ENCODE results near the gene USP9X. TPM values are rescaled to one million over a fixed set of nuclear protein-coding genes. Genes with fewer than 3 reads are reported as not detected.
"Not testable (repeated sequence)": the region's sequence is repeated elsewhere in the genome, so short reads cannot be mapped to it uniquely, and the experiment has no call there.

USP9X gene
- total RNA-seq, 2 experiments from 2014 or later: 44.9 to 47.3 TPM

- CTCF ChIA-PET: interaction anchor here (1.7 kb wide), 1 partner anchor 19 kb away, joined by 5 read pairs; no protein-coding TSS in a partner anchor
- ATAC-seq (no peak), DNase-seq (no peak)
- H3K27me3 Mint-ChIP-seq: no peaks in the 10 kb centered on the region
- no peaks in the 10 kb centered on the region for H3K9me3 Mint-ChIP-seq (ENCODE audit: low read depth)
- H3K27ac Mint-ChIP-seq: no peak overlapping the region
- peaks cover 36% of the 10 kb centered on the region for H3K4me1 Mint-ChIP-seq
- peaks cover 14% of the 10 kb centered on the region for H3K36me3 Mint-ChIP-seq
- H3K4me3 Mint-ChIP-seq: no peak overlapping the region
Measured at GRCh38 chrX:41095908-41096307, 10.7 kb downstream of the USP9X start.

- H3K27me3 Mint-ChIP-seq: no peaks in the 10 kb centered on the region
- DNase-seq (no peak), ATAC-seq (no peak)
- H3K4me1 Mint-ChIP-seq: peaks cover 33% of the 10 kb centered on the region
- no peaks in the 10 kb centered on the region for H3K9me3 Mint-ChIP-seq (ENCODE audit: low read depth)
- peaks cover 14% of the 10 kb centered on the region for H3K36me3 Mint-ChIP-seq
- H3K4me3 Mint-ChIP-seq: no peak overlapping the region
- H3K27ac Mint-ChIP-seq: no peak overlapping the region
- CTCF ChIA-PET: interaction anchor here (1.7 kb wide), 1 partner anchor 19 kb away, joined by 5 read pairs; no protein-coding TSS in a partner anchor
Measured at GRCh38 chrX:41096339-41096955, 11.2 kb downstream of the USP9X start.

GRCh38 chrX:41097326-41097725 is 12.1 kb downstream of the USP9X start:
- ATAC-seq (no peak), DNase-seq (no peak)
- Mint-ChIP-seq H3K27me3 (no peaks in the 10 kb centered on the region), H3K4me3 (no peak overlapping the region), H3K4me1 (peaks cover 32% of the 10 kb centered on the region), H3K27ac (no peak overlapping the region), H3K9me3 (ENCODE audit: low read depth) (no peaks in the 10 kb centered on the region), H3K36me3 (peaks cover 13% of the 10 kb centered on the region)
- CTCF ChIA-PET: no interaction called here

- ATAC-seq (no peak), DNase-seq (no peak)
- peaks cover 6% of the 10 kb centered on the region for H3K36me3 Mint-ChIP-seq
- H3K4me1 Mint-ChIP-seq: peaks cover 28% of the 10 kb centered on the region
- CTCF ChIA-PET: interaction anchor here (0.6 to 1.5 kb wide), 4 partner anchors 8 to 306 kb away, joined by 3 read pairs; no protein-coding TSS in a partner anchor
- H3K9me3 Mint-ChIP-seq (ENCODE audit: low read depth): no peaks in the 10 kb centered on the region
- H3K4me3 Mint-ChIP-seq: no peak overlapping the region
- H3K27me3 Mint-ChIP-seq: no peaks in the 10 kb centered on the region
- H3K27ac Mint-ChIP-seq: no peak overlapping the region
Measured at GRCh38 chrX:41100200-41100599, 15.0 kb downstream of the USP9X start.

DNA sequence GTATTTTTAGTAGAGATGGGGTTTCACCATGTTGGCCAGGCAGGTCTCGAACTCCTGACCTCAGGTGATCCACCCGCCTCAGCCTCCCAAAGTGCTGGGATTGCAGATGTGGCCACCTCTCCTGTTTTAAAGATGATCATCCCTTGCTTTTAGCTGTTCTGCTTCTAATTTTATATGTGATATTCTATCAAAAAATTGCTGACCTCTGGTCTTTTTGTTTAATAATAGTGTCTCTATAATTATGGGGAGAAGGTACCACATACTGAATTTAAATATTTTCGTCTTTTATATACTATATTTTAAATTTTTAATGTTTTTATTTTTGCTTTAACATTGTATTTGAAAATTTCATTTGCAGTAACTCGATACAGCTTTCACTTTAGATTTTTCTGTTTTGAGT is 15.6 kb downstream of the USP9X start:
- peaks cover 24% of the 10 kb centered on the region for H3K4me1 Mint-ChIP-seq
- CTCF ChIA-PET: no interaction called here

DNA sequence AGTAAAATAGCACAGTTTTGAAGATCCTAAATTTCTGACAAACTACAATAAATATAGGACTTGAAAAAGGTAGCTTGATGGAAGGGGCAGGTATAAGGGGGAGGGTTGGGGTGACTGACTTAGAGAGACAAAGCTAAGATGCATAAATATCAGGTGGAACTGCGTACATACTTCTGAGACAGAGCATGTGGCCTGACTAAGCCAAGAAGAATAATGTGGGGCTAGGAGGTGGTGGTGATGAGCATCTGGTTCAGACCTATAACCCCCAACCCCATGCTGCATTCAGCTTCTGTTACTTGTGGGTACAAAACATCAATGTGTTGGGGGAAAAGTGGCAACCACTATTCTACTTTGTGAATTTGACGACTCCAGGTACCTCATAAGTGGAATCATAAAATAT is 19.8 kb downstream of the USP9X start:
- H3K9me3 Mint-ChIP-seq (ENCODE audit: low read depth): no peaks in the 10 kb centered on the region
- no peak overlapping the region for H3K4me3 Mint-ChIP-seq
- peaks cover 11% of the 10 kb centered on the region for H3K36me3 Mint-ChIP-seq
- DNase-seq (no peak), ATAC-seq (no peak)
- no peaks in the 10 kb centered on the region for H3K27me3 Mint-ChIP-seq
- CTCF ChIA-PET: interaction anchor here (0.6 to 1.7 kb wide), 2 partner anchors 10 to 41 kb away, joined by 3 to 4 read pairs; no protein-coding TSS in a partner anchor
- peaks cover 30% of the 10 kb centered on the region for H3K4me1 Mint-ChIP-seq
- H3K27ac Mint-ChIP-seq: no peak overlapping the region

More for the DNA sequence above, 15.6 kb downstream of the USP9X start:
- no peak overlapping the region for H3K4me3 Mint-ChIP-seq
- no peaks in the 10 kb centered on the region for H3K9me3 Mint-ChIP-seq (ENCODE audit: low read depth)
- DNase-seq (no peak), ATAC-seq (no peak)
- H3K36me3 Mint-ChIP-seq: peaks cover 7% of the 10 kb centered on the region
- no peaks in the 10 kb centered on the region for H3K27me3 Mint-ChIP-seq
- H3K27ac Mint-ChIP-seq: no peak overlapping the region

DNA sequence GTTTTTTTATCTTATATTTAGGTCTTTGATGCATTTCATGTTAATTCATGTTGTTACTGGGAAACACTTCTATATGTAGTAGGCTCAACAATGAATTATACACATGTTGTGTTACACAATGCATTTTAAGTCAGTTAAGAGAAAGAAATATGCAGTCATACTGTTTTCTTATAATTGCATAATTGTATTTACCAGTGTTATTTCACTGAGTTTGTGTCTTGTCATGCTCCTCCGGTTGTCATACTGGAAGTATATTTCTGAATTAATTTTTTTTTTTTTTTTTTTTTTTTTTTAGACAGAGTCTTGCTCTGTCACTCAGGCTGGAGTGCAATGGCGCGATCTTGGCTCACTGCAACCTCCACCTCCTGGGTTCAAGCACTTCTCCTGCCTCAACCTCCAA is 21.0 kb downstream of the USP9X start:
- H3K27ac Mint-ChIP-seq; H3K4me3 Mint-ChIP-seq; ATAC-seq; CTCF ChIA-PET; DNase-seq; H3K9me3 Mint-ChIP-seq (ENCODE audit: low read depth); H3K27me3 Mint-ChIP-seq: not testable (repeated sequence)
- peaks cover 11% of the 10 kb centered on the region for H3K36me3 Mint-ChIP-seq
- peaks cover 40% of the 10 kb centered on the region for H3K4me1 Mint-ChIP-seq

GRCh38 chrX:41108007-41108406 is 22.8 kb downstream of the USP9X start:
- CTCF ChIA-PET: interaction anchor here (1.6 kb wide), 2 partner anchors 8 to 535 kb away, joined by 3 read pairs; no protein-coding TSS in a partner anchor
- peaks cover 11% of the 10 kb centered on the region for H3K36me3 Mint-ChIP-seq
- no peaks in the 10 kb centered on the region for H3K9me3 Mint-ChIP-seq (ENCODE audit: low read depth)
- DNase-seq: no peak
- no peaks in the 10 kb centered on the region for H3K27me3 Mint-ChIP-seq
- H3K27ac Mint-ChIP-seq: no peak overlapping the region
- ATAC-seq: no peak
- H3K4me3 Mint-ChIP-seq: no peak overlapping the region
- peaks cover 42% of the 10 kb centered on the region for H3K4me1 Mint-ChIP-seq

DNA sequence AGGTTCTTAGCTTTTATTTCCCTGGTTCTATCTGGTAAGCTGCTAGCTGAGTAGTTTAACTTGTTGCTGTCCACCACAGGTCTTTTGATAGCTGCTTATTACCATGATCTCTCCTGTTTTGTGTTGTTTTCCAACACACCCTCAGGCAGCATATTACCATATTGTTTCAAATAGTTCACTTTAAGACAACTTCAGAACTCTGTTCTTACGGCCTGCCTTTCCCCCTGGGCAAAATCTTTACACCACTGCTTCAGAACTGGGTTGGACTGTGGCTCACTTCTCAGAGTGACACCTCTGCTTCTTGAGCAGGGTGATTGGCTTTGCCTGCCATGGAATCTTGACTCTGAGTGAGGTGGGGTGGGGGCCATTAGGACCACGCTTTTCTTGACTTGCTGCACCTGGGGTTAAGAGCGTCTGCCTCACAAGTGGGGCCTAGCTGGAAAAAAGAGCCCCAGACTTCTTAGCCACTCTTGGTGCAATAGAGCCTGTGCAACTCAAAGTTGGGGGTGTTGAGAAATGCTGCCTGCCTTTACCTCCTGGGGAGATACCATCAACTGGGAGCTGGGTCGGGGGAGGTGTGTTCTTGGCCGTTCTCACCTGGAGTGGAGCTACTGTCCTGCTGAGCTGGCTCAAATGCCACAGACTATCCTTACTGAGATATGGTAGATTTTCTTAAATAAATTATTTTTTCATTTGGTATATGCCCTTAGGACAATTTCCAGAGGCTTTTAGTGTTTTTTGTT is 23.4 kb downstream of the USP9X start:
- DNase-seq (no peak), ATAC-seq (no peak)
- Mint-ChIP-seq H3K36me3 (peaks cover 11% of the 10 kb centered on the region), H3K4me1 (peaks cover 42% of the 10 kb centered on the region), H3K9me3 (ENCODE audit: low read depth) (no peaks in the 10 kb centered on the region), H3K27ac (no peak overlapping the region), H3K4me3 (no peak overlapping the region), H3K27me3 (no peaks in the 10 kb centered on the region)
- CTCF ChIA-PET: interaction anchor here (1.6 kb wide), 2 partner anchors 9 to 536 kb away, joined by 3 read pairs; no protein-coding TSS in a partner anchor

GRCh38 chrX:41110801-41111625 is 25.8 kb downstream of the USP9X start:
- H3K27ac Mint-ChIP-seq: no peak overlapping the region
- H3K9me3 Mint-ChIP-seq (ENCODE audit: low read depth): no peaks in the 10 kb centered on the region
- ATAC-seq (no peak), DNase-seq (no peak)
- peaks cover 9% of the 10 kb centered on the region for H3K36me3 Mint-ChIP-seq
- H3K27me3 Mint-ChIP-seq: no peaks in the 10 kb centered on the region
- peaks cover 52% of the 10 kb centered on the region for H3K4me1 Mint-ChIP-seq
- no peak overlapping the region for H3K4me3 Mint-ChIP-seq
- CTCF ChIA-PET: interaction anchor here (1.1 kb wide), 1 partner anchor 233 kb away, joined by 3 read pairs; no protein-coding TSS in a partner anchor

DNA sequence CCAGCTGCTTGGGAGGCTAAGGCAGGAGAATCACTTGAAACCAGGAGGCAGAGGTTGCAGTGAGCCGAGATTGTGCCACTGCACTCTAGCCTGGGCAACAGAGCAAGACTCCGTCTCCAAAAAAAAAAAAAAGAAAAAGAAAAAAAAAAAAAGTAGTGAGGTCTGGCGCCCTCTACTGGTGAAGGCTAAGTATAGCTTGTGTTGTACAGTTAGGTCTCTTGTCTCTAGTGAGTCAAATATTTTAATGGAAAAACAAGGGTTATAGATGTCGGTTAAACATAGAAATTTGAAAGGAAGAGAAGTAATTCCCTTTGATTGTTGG is 29.8 kb downstream of the USP9X start:
- not testable (repeated sequence) for H3K27me3 Mint-ChIP-seq; H3K9me3 Mint-ChIP-seq (ENCODE audit: low read depth); H3K36me3 Mint-ChIP-seq; H3K4me3 Mint-ChIP-seq; H3K27ac Mint-ChIP-seq
- CTCF ChIA-PET: interaction anchor here (0.7 to 2.9 kb wide), 23 partner anchors 9 to 571 kb away, joined by 3 to 19 read pairs (median 4); partner anchors contain the start of genes MED14 and USP9X
- ATAC-seq (peak; percentile 12), DNase-seq (peak; percentile 41)
- H3K4me1 Mint-ChIP-seq: peaks cover 62% of the 10 kb centered on the region

GRCh38 chrX:41116948-41117347 is 31.7 kb downstream of the USP9X start:
- peaks cover 61% of the 10 kb centered on the region for H3K4me1 Mint-ChIP-seq
- peak; percentile 41 for DNase-seq

GRCh38 chrX:41118156-41118555 is 32.9 kb downstream of the USP9X start:
- peak; percentile 75 for DNase-seq
- ATAC-seq: peak; percentile 60
- CTCF ChIA-PET: no interaction called here
- H3K27ac Mint-ChIP-seq: peak overlapping the region; percentile 82
- peaks cover 68% of the 10 kb centered on the region for H3K4me1 Mint-ChIP-seq
- no peaks in the 10 kb centered on the region for H3K27me3 Mint-ChIP-seq
- H3K4me3 Mint-ChIP-seq: peak overlapping the region; percentile 57
- no peaks in the 10 kb centered on the region for H3K9me3 Mint-ChIP-seq (ENCODE audit: low read depth)
- H3K36me3 Mint-ChIP-seq: no peaks in the 10 kb centered on the region

More at GRCh38 chrX:41116948-41117347, 31.7 kb downstream of the USP9X start:
- ATAC-seq: peak; percentile 82
- no peaks in the 10 kb centered on the region for H3K36me3 Mint-ChIP-seq
- H3K4me3 Mint-ChIP-seq: peak overlapping the region; percentile 57
- CTCF ChIA-PET: interaction anchor here (1.0 to 2.9 kb wide), 5 partner anchors 31 to 323 kb away, joined by 3 to 16 read pairs (median 4); partner anchors contain the start of gene USP9X
- no peaks in the 10 kb centered on the region for H3K9me3 Mint-ChIP-seq (ENCODE audit: low read depth)
- no peaks in the 10 kb centered on the region for H3K27me3 Mint-ChIP-seq
- peak overlapping the region; percentile 82 for H3K27ac Mint-ChIP-seq
